ENCODE data around the gene ERLEC1.

ERLEC1 gene

GRCh38 chr2:53852532-53852931, 65.7 kb downstream of the ERLEC1 start:
- no peak for ATAC-seq
- no peak for TF ChIP-seq TOX (CRISPR knock-in tag; IDR thresholded peaks at IDR 0.05; ENCODE audit: borderline replicate concordance)
- no peak for TF ChIP-seq ZNF70 (CRISPR knock-in tag; IDR thresholded peaks at IDR 0.05)
- no peak for TF ChIP-seq PPARA (CRISPR knock-in tag; IDR thresholded peaks at IDR 0.05; ENCODE audit: borderline replicate concordance)
- TF ChIP-seq TSHZ2 (CRISPR knock-in tag; IDR thresholded peaks at IDR 0.05), result no peak
- no peak for TF ChIP-seq TCF4 (CRISPR knock-in tag; IDR thresholded peaks at IDR 0.05; ENCODE audit: borderline replicate concordance)
- TF ChIP-seq CREB5 (CRISPR knock-in tag; IDR thresholded peaks at IDR 0.05; ENCODE audit: low read depth), result no peak
- TF ChIP-seq GLIS3 (CRISPR knock-in tag; IDR thresholded peaks at IDR 0.05), result no peak
- no peak for TF ChIP-seq ZNF565 (CRISPR knock-in tag; conservative IDR thresholded peaks at IDR 0.05; ENCODE audit: low read depth)
- no peak for TF ChIP-seq RARB (CRISPR knock-in tag; IDR thresholded peaks at IDR 0.05)
- TF ChIP-seq SNAI2 (CRISPR knock-in tag; IDR thresholded peaks at IDR 0.05), result no peak

DNA sequence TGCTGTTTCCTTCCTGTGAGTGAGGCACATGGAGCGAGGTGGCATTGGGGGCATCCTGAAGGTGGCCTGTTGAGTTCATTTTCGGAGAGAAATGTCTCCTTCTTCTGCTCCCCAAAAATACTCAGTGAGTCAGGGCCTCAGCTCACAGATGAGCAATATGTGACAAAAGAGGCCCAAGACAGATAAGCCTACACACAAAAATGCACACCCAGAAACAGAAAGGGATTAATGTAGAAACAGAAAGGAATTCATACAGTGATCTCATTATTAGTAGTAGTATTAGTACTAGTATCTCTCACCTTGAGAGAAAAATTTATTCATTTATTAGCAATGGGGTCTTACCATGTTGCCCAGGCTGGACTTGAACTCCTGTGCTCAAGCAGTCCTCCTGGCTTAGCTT, 67.8 kb downstream of the ERLEC1 start:
- ATAC-seq, result no peak
- TF ChIP-seq ESRRG (CRISPR knock-in tag; IDR thresholded peaks at IDR 0.05) (no peak), ZNF565 (CRISPR knock-in tag; conservative IDR thresholded peaks at IDR 0.05; ENCODE audit: low read depth) (no peak), OSR1 (CRISPR knock-in tag; IDR thresholded peaks at IDR 0.05) (no peak)

DNA sequence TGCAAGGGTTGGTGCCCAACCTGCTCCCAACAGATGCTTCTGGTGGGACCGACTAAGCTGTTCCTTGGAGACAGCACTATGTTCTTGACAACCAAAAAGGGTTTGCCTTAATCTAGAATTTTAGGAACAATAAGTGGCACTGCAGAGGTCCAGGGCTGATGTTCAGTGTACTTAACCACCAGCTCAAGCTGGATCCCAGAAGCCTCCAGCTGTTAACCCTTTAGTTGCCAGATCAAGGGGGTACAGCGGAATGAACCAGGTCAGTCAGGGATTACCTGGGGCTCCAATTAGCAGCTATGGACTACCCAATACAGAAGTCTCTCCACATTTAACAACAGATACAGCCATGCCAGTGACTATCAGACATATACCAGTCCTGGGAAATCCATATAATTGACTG, 69.4 kb downstream of the ERLEC1 start:
- TF ChIP-seq BACH2 (CRISPR knock-in tag; IDR thresholded peaks at IDR 0.05; ENCODE audit: borderline replicate concordance) (no peak), TSHZ2 (CRISPR knock-in tag; IDR thresholded peaks at IDR 0.05) (no peak), CREB5 (CRISPR knock-in tag; IDR thresholded peaks at IDR 0.05; ENCODE audit: low read depth) (no peak), TCF4 (CRISPR knock-in tag; IDR thresholded peaks at IDR 0.05; ENCODE audit: borderline replicate concordance) (no peak), ZNF565 (CRISPR knock-in tag; conservative IDR thresholded peaks at IDR 0.05; ENCODE audit: low read depth) (no peak), OSR1 (CRISPR knock-in tag; IDR thresholded peaks at IDR 0.05) (no peak)
- TF ChIP-seq, protein P1, sequence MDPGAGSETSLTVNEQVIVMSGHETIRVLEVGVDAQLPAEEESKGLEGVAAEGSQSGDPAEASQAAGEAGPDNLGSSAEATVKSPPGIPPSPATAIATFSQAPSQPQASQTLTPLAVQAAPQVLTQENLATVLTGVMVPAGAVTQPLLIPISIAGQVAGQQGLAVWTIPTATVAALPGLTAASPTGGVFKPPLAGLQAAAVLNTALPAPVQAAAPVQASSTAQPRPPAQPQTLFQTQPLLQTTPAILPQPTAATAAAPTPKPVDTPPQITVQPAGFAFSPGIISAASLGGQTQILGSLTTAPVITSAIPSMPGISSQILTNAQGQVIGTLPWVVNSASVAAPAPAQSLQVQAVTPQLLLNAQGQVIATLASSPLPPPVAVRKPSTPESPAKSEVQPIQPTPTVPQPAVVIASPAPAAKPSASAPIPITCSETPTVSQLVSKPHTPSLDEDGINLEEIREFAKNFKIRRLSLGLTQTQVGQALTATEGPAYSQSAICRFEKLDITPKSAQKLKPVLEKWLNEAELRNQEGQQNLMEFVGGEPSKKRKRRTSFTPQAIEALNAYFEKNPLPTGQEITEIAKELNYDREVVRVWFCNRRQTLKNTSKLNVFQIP (CRISPR knock-in tag; IDR thresholded peaks at IDR 0.05; ENCODE audit: borderline replicate concordance, low read depth), result no peak
- no peak for ATAC-seq

GRCh38 chr2:53859206-53860181, 72.7 kb downstream of the ERLEC1 start, which contains the start of gene GPR75:
Gene GPR75, minus strand, starts transcription at chr2:53859967. Its CDS starts 5,211 bp downstream, at chr2:53854756.
- ATAC-seq, result no peak
- no peak for TF ChIP-seq ESRRG (CRISPR knock-in tag; IDR thresholded peaks at IDR 0.05)
- TF ChIP-seq ZNF70 (CRISPR knock-in tag; IDR thresholded peaks at IDR 0.05), result no peak
- TF ChIP-seq SNAI2 (CRISPR knock-in tag; IDR thresholded peaks at IDR 0.05), result no peak
- no peak for TF ChIP-seq TCF4 (CRISPR knock-in tag; IDR thresholded peaks at IDR 0.05; ENCODE audit: borderline replicate concordance)
- TF ChIP-seq ZFP3 (CRISPR knock-in tag; IDR thresholded peaks at IDR 0.05), result no peak
- TF ChIP-seq CREB5 (CRISPR knock-in tag; IDR thresholded peaks at IDR 0.05; ENCODE audit: low read depth), result no peak
- TF ChIP-seq GLIS3 (CRISPR knock-in tag; IDR thresholded peaks at IDR 0.05), result no peak
